Adrenal gland (tissue), 12 donors: ENCODE results near the gene PRKN. TPM values are rescaled to one million over a fixed set of nuclear protein-coding genes. Genes with fewer than 3 reads are reported as not detected.

ENCODE experiments used
- DNase-seq, 7 donors: peaks; one replicate each; pipeline ENCODE4 v3.0.0-alpha.2; 2019 to 2020
- H3K27ac ChIP-seq, 5 donors: fragments of 200-600 bp; sonication (generic) in 4 of 5; 1 replicate in 3 of 5; 2 replicates in 2 of 5; pipeline versions ENCODE4 v1.5.1 to v1.8.0; 2016 to 2020; ENCODE audit warnings: mild to moderate bottlenecking in 1 of 5
- H3K27me3 ChIP-seq: fragments of 200-600 bp; 2 replicates; pipeline ENCODE4 v1.8.0; 2021
- H3K36me3 ChIP-seq, 2 donors: fragments of 200-600 bp; replicated peaks in 1 of 2; 1 replicate in 1 of 2; 2 replicates in 1 of 2; pipeline versions ENCODE4 v1.5.1 to v1.8.0; 2018 to 2022
- H3K4me1 ChIP-seq, 2 donors: fragments of 200-600 bp; replicated peaks in 1 of 2; 1 replicate in 1 of 2; 2 replicates in 1 of 2; pipeline versions ENCODE4 v1.5.1 to v1.8.0; 2018 to 2021
- H3K4me3 ChIP-seq, 4 donors: fragments of 200-600 bp; sonication (generic) in 3 of 4; one replicate each; pipeline ENCODE4 v1.5.1; 2016 to 2018
- H3K9me3 ChIP-seq, 3 donors: fragments of 200-600 bp; sonication (generic) in 1 of 3; replicated peaks in 1 of 3; 1 replicate in 2 of 3; 2 replicates in 1 of 3; pipeline versions ENCODE4 v1.5.1 to v1.8.0; 2016 to 2021
- POLR2A ChIP-seq, 2 donors: fragments of 450-650 bp; IDR thresholded peaks; one replicate each; pipeline ENCODE4 v1.6.1; 2017; ENCODE audit warnings: antibody characterized with exemption in 2 of 2, mild to moderate bottlenecking in 2 of 2, moderate library complexity in 1 of 2
- WGBS, 4 donors: extraction: QIAGEN DNeasy Blood & Tissue Kit in 2 of 4; methylation state at CpG; one replicate each; pipeline versions ENCODE4 v1.1.5 to v1.1.7; 2013 to 2017; 5-methylcytosine and 5-hydroxymethylcytosine counted together
- intact Hi-C, 2 donors: fragments of 100-400 bp; cut with DNase I; formaldehyde crosslinking; loops; one replicate each; pipeline versions ENCODE4 v1.14.1 to v1.15.0; 2022 to 2023
- polyA plus RNA-seq, 3 donors: library from polyadenylated mRNA; stranded (reverse); fragments of 200-250 nt in 2 of 3; fragments of 350-450 nt in 1 of 3; fragmentation: Illumina TruSeq in 1 of 3; extraction: RNeasy Lipid Tissue Mini Kit (QIAGEN cat#74804) in 1 of 3; gene quantifications; one replicate each; pipeline ENCODE4 v1.2.3, GENCODE V29; 2013 to 2014
- total RNA-seq, 9 donors: library from RNA; depleted of rRNA in 4 of 9; stranded (reverse); fragments of >200 nt in 4 of 9; fragments of 120-200 nt in 1 of 9; fragmentation: NEBNext Ultra II Directional in 1 of 9; extraction: Animal tissue kit (Norgen Biotek cat#: 25700) in 1 of 9; gene quantifications; one replicate each; pipeline versions ENCODE4 v1.1.0 to v1.2.4, GENCODE V29; 2013 to 2023
- TF ChIP-seq, protein P1 (sequence below), 6 experiments: fragments of 450-650 bp in 4 of 6; fragments of 200-600 bp in 2 of 6; sonication (generic) in 1 of 6; IDR thresholded peaks; 1 replicate in 5 of 6; 2 replicates in 1 of 6; pipeline versions ENCODE4 v1.5.1 to v1.8.0; 2016 to 2021; ENCODE audit warnings: antibody characterized with exemption in 6 of 6, mild to moderate bottlenecking in 2 of 6, moderate library complexity in 1 of 6
- donor health status: healthy with polysubstance abuse.
- donor health status: Bipolar disorder and iron deficiency.
- donor health status: DM: yes; HTN: yes; CAD: no.
- donor health status: DM: no; HTN: no; CAD: no.
- donor health status: DM: no; HTN: no; CAD: no.
- donor health status: DM: yes; HTN: yes; CAD: no.

Gene PRKN
- total and polyA plus RNA-seq, 12 donors = 1.9 to 159 (median 13.3) TPM

DNA sequence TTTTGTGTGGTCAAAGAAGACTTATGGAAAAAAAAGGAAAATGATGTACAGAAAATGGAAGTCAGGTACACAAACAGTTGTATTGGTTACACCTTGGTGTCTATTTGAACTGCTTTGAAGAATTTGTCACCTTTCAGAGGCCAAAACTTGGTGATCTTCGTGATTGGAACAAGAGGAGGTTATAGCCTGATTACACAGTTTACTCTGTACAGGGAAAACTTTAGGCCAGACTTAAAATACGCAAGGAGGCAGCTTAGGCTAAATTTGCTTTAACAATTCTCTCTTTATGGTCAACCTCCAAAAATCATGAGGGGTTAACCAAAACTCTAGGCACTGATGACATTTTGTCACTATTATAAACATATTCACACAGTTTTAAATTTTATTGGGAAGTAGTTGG, 353.7 kb downstream of the PRKN start:
- H3K9me3 ChIP-seq = no peaks in the 10 kb centered on the region
- peaks cover 0 to 5% of the 10 kb centered on the region in 2 donors for H3K4me1 ChIP-seq
- TF ChIP-seq POLR2A (IDR thresholded peaks at IDR 0.05) = no peak
- TF ChIP-seq, protein P1, sequence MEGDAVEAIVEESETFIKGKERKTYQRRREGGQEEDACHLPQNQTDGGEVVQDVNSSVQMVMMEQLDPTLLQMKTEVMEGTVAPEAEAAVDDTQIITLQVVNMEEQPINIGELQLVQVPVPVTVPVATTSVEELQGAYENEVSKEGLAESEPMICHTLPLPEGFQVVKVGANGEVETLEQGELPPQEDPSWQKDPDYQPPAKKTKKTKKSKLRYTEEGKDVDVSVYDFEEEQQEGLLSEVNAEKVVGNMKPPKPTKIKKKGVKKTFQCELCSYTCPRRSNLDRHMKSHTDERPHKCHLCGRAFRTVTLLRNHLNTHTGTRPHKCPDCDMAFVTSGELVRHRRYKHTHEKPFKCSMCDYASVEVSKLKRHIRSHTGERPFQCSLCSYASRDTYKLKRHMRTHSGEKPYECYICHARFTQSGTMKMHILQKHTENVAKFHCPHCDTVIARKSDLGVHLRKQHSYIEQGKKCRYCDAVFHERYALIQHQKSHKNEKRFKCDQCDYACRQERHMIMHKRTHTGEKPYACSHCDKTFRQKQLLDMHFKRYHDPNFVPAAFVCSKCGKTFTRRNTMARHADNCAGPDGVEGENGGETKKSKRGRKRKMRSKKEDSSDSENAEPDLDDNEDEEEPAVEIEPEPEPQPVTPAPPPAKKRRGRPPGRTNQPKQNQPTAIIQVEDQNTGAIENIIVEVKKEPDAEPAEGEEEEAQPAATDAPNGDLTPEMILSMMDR (IDR thresholded peaks at IDR 0.05) = no peak
- no peak for DNase-seq
- 68 to 97% (median 92%) methylated on average over 2 of the region's 2 CpGs for WGBS, 4 donors
- no peak overlapping the region for H3K27ac ChIP-seq
- no peaks in the 10 kb centered on the region for H3K36me3 ChIP-seq
- intact Hi-C loops = no loop called here
- H3K27me3 ChIP-seq = no peaks in the 10 kb centered on the region
- H3K4me3 ChIP-seq = no peak overlapping the region

DNA sequence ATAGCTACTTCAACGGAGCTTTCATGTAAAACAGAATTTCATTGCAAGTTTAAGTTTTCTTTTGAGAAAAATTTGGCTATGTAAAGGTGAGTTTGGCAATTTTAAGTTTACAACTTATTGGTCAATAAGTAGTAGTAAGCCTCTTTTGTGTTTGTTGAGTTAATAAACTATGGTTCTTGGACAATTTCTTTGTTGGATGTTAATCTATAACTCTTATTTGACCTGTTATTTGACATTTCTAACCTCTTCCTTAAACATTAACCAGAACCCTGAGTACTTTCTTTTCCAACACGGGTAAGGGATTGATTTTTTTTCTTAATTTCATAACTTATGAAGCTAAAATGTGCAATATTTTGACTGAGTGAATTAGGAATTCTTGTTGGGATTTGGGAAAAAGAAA, 354.4 kb downstream of the PRKN start:
- Histone ChIP-seq H3K36me3 (no peaks in the 10 kb centered on the region), H3K4me1 (peaks cover 0 to 7% of the 10 kb centered on the region in 2 donors), H3K4me3 (no peak overlapping the region), H3K27me3 (no peaks in the 10 kb centered on the region), H3K9me3 (no peaks in the 10 kb centered on the region), H3K27ac (no peak overlapping the region)
- 85 to 96% (median 93%) methylated on average over 2 of the region's 2 CpGs for WGBS, 4 donors
- intact Hi-C loops = no loop called here
- TF ChIP-seq, protein P1 (IDR thresholded peaks at IDR 0.05) = no peak
- TF ChIP-seq POLR2A (IDR thresholded peaks at IDR 0.05) = no peak
- DNase-seq = no peak

DNA sequence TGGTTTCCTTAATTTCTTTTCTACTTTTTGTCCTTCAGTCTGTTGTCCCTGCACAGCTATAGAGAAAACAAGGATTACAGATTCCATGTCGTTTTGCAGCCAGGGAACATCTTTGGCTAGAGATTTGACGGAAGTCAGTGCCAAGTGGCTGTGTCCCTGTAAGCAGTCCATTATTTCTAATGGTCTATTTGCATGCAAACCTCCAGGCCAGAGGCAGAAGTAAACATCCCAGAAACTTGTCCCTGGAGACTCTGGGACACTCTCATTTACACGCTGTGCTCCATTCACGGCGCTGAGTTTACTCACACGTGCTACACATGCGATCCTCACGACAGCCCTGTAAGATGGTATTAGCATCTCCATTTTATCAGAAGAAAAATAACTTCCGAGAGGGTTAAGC, 355.5 kb downstream of the PRKN start:
- DNase-seq = no peak
- peaks cover 0 to 7% of the 10 kb centered on the region in 2 donors for H3K4me1 ChIP-seq
- TF ChIP-seq, protein P1 (IDR thresholded peaks at IDR 0.05) = no peak
- TF ChIP-seq POLR2A (IDR thresholded peaks at IDR 0.05) = no peak
- intact Hi-C loops = no loop called here
- no peaks in the 10 kb centered on the region for H3K27me3 ChIP-seq
- WGBS, 4 donors = 78 to 98% (median 86%) methylated on average over 9 of the region's 9 CpGs
- no peaks in the 10 kb centered on the region for H3K9me3 ChIP-seq
- H3K27ac ChIP-seq = no peak overlapping the region
- H3K4me3 ChIP-seq = no peak overlapping the region
- H3K36me3 ChIP-seq = no peaks in the 10 kb centered on the region

DNA sequence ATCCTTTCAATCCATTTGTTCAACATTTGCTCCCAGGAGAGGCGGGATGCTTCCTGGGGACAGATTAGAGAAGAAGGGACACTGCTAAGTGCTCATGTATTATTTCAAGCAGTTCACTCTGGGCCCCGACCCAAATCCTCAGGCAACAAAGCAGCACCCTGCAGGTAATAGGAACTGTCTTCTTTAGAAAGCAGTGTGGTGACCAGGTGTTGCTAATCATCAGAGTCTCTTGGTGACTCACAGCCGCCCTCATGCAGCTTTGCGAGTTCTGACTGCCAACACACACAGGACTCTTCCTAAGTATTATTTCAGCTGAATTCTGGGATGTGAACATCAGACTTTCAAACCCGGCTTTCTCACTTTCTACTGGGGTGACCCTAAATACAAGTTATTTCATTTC, 356.4 kb downstream of the PRKN start:
- Histone ChIP-seq H3K36me3 (no peaks in the 10 kb centered on the region), H3K27ac (no peak overlapping the region), H3K9me3 (no peaks in the 10 kb centered on the region), H3K27me3 (no peaks in the 10 kb centered on the region), H3K4me1 (peaks cover 0 to 7% of the 10 kb centered on the region in 2 donors), H3K4me3 (no peak overlapping the region)
- TF ChIP-seq, protein P1 (IDR thresholded peaks at IDR 0.05) = no peak
- no peak for TF ChIP-seq POLR2A (IDR thresholded peaks at IDR 0.05)
- intact Hi-C loops = no loop called here
- no peak for DNase-seq
- WGBS, 4 donors = 92 to 93% (median 92%) methylated on average over 5 of the region's 5 CpGs
